SU-DHL-6 (cell line): ENCODE measurements around the gene SAMD14.

Experiments used
- H2AFZ ChIP-seq: fragments of 200-600 bp; sonication (generic); 2 replicates; pipeline ENCODE4 v1.6.1; 2014; ENCODE audit warnings: low read depth, mild to moderate bottlenecking, moderate library complexity, mixed read lengths, antibody characterized with exemption, low read length; ENCODE audit not compliant: severe bottlenecking
- H3F3A ChIP-seq: fragments of 200-600 bp; shearing (Covaris generic); 2 replicates; pipeline ENCODE4 v1.6.0; 2016; ENCODE audit warnings: antibody characterized with exemption, mild to moderate bottlenecking; ENCODE audit not compliant: insufficient read depth
- H3K27ac ChIP-seq: fragments of 200-600 bp; sonication (generic); 2 replicates; pipeline ENCODE4 v1.5.1; 2016; ENCODE audit warnings: low read depth, mild to moderate bottlenecking, low read length, moderate library complexity, mixed read lengths
- H3K27me3 ChIP-seq: fragments of 200-600 bp; sonication (generic), shearing (Covaris generic); 2 replicates; pipeline ENCODE4 v1.6.0; 2014; ENCODE audit warnings: mild to moderate bottlenecking, low read length
- H3K36me3 ChIP-seq: fragments of 200-600 bp; sonication (generic); 2 replicates; pipeline ENCODE4 v1.6.1; 2014; ENCODE audit warnings: mild to moderate bottlenecking, low read length, mixed read lengths
- H3K4me2 ChIP-seq: fragments of 300-600, 200-600 bp; shearing (Covaris generic), sonication (generic); 2 replicates; pipeline ENCODE4 v1.6.0; 2014; ENCODE audit warnings: low read length, low read depth, mild to moderate bottlenecking; ENCODE audit not compliant: poor library complexity, severe bottlenecking
- H3K4me3 ChIP-seq: fragments of 200-600 bp; sonication (generic); 2 replicates; pipeline ENCODE4 v1.5.1; 2014; ENCODE audit warnings: antibody characterized with exemption, low read length, mild to moderate bottlenecking, mixed read lengths; ENCODE audit not compliant: insufficient read depth, poor library complexity, severe bottlenecking
- H3K79me2 ChIP-seq: fragments of 200-600 bp; sonication (generic); 2 replicates; pipeline ENCODE4 v1.6.1; 2014; ENCODE audit warnings: mild to moderate bottlenecking, low read length, moderate library complexity; ENCODE audit not compliant: insufficient read depth
- H3K9ac ChIP-seq: fragments of 200-600 bp; sonication (generic); 2 replicates; pipeline ENCODE4 v1.7.0; 2014; ENCODE audit warnings: mild to moderate bottlenecking, low read length
- H3K9me2 ChIP-seq: fragments of 200-600 bp; sonication (generic); replicated peaks from 2 replicates; pipeline ENCODE4 v1.6.1; 2014; ENCODE audit warnings: low read length; ENCODE audit not compliant: insufficient read depth
- H3K9me3 ChIP-seq: fragments of 200-600 bp; sonication (generic); 2 replicates; pipeline ENCODE4 v1.6.1; 2014; ENCODE audit warnings: low read length, mixed read lengths; ENCODE audit not compliant: insufficient read depth
- H4K20me1 ChIP-seq: fragments of 200-600 bp; sonication (generic); 2 replicates; pipeline ENCODE4 v1.6.1; 2014; ENCODE audit warnings: low read depth, mild to moderate bottlenecking, antibody characterized with exemption, low read length, moderate library complexity, mixed read lengths
- CTCF ChIP-seq: fragments of 200-600 bp; sonication (generic); IDR thresholded peaks from one replicate; pipeline ENCODE4 v1.5.1; 2017; ENCODE audit warnings: antibody characterized with exemption, mild to moderate bottlenecking, low read length, moderate library complexity; ENCODE audit not compliant: insufficient read depth, poor library complexity, severe bottlenecking
- EZH2phosphoT487 ChIP-seq: fragments of 200-600 bp; sonication (generic), shearing (Covaris generic); conservative IDR thresholded peaks from 2 replicates; pipeline ENCODE4 v1.6.1; 2018; ENCODE audit warnings: mild to moderate bottlenecking, antibody characterized with exemption, low read length, moderate library complexity, mixed read lengths

SAMD14 gene

GRCh38 chr17:50151041-50151936 lies 21.3 kb upstream of the SAMD14 start:
- peak overlapping the region; percentile 82 for H2AFZ ChIP-seq
- no peaks in the 10 kb centered on the region for H3K27me3 ChIP-seq
- H3K9me3 ChIP-seq: no peaks in the 10 kb centered on the region
- no peaks in the 10 kb centered on the region for H3K9me2 ChIP-seq
- no peaks in the 10 kb centered on the region for H4K20me1 ChIP-seq
- peak overlapping the region; percentile 94 for H3K4me3 ChIP-seq
- peak overlapping the region; percentile 100 for H3K4me2 ChIP-seq
- peaks cover 39% of the 10 kb centered on the region for H3K79me2 ChIP-seq
- H3K9ac ChIP-seq: peak overlapping the region; percentile 96
- no peak for TF ChIP-seq CTCF
- no peak for TF ChIP-seq EZH2phosphoT487
- peaks cover 9% of the 10 kb centered on the region; the same call in 1 of the 2 replicates for H3F3A ChIP-seq
- H3K36me3 ChIP-seq: no peaks in the 10 kb centered on the region
- H3K27ac ChIP-seq: peak overlapping the region; percentile 95

GRCh38 chr17:50150354-50151040 lies 20.5 kb upstream of the SAMD14 start, which contains the start of gene PPP1R9B:
TSS of gene PPP1R9B (minus strand) at chr17:50150677. CDS start at chr17:50150513, 164 bp downstream.
- Histone ChIP-seq H3K27ac (peak within 1 kb of the TSS; percentile 95), H2AFZ (peak within 1 kb of the TSS; percentile 82), H3K27me3 (no peaks in the 10 kb centered on the region)

More at GRCh38 chr17:50150354-50151040, 20.5 kb upstream of the SAMD14 start, which contains the start of gene PPP1R9B:
- Histone ChIP-seq H3K79me2 (peaks cover 41% of the 10 kb centered on the region), H3K9ac (peak within 1 kb of the TSS; percentile 96), H3K9me2 (no peaks in the 10 kb centered on the region), H3K36me3 (no peaks in the 10 kb centered on the region), H3F3A (peaks cover 9% of the 10 kb centered on the region; the same call in 1 of the 2 replicates), H3K4me2 (peak within 1 kb of the TSS; percentile 100), H3K4me3 (peak within 1 kb of the TSS; percentile 94), H4K20me1 (no peaks in the 10 kb centered on the region), H3K9me3 (no peaks in the 10 kb centered on the region)
- TF ChIP-seq EZH2phosphoT487: no peak
- no peak for TF ChIP-seq CTCF
